ENCODE measurements around the gene PCGF1. TPM values are rescaled to one million over a fixed set of nuclear protein-coding genes. Genes with fewer than 3 reads are reported as not detected.
A peak's percentile ranks its signal among the peaks of the same experiment; 100 is the strongest.

PCGF1 gene
- total and polyA plus RNA-seq, 2 of the 13 experiments (the other 11 are each of a cell fraction or from before 2014, with no cell fraction given): 20.4 to 22.6 TPM

GRCh38 chr2:74550231-74550630 lies 42.7 kb upstream of the PCGF1 start (continued):
- TF ChIP-seq TBL1XR1 (IDR thresholded peaks at IDR 0.05; ENCODE audit: borderline replicate concordance, low read length, partially characterized antibody): no peak
- no peak for TF ChIP-seq TBP (CRISPR knock-in tag; IDR thresholded peaks at IDR 0.05)
- no peak for TF ChIP-seq KDM2A (CRISPR knock-in tag; IDR thresholded peaks at IDR 0.05; ENCODE audit: borderline replicate concordance, low read depth)
- no peak for TF ChIP-seq POLR2G (IDR thresholded peaks at IDR 0.05; ENCODE audit: low read depth, low read length)
- no peak for TF ChIP-seq PCBP1 (IDR thresholded peaks at IDR 0.05; ENCODE audit: borderline replicate concordance, low read depth, low read length)
- TF ChIP-seq SIN3A (IDR thresholded peaks at IDR 0.05; ENCODE audit: borderline replicate concordance, low read depth, low read length): no peak

DNA sequence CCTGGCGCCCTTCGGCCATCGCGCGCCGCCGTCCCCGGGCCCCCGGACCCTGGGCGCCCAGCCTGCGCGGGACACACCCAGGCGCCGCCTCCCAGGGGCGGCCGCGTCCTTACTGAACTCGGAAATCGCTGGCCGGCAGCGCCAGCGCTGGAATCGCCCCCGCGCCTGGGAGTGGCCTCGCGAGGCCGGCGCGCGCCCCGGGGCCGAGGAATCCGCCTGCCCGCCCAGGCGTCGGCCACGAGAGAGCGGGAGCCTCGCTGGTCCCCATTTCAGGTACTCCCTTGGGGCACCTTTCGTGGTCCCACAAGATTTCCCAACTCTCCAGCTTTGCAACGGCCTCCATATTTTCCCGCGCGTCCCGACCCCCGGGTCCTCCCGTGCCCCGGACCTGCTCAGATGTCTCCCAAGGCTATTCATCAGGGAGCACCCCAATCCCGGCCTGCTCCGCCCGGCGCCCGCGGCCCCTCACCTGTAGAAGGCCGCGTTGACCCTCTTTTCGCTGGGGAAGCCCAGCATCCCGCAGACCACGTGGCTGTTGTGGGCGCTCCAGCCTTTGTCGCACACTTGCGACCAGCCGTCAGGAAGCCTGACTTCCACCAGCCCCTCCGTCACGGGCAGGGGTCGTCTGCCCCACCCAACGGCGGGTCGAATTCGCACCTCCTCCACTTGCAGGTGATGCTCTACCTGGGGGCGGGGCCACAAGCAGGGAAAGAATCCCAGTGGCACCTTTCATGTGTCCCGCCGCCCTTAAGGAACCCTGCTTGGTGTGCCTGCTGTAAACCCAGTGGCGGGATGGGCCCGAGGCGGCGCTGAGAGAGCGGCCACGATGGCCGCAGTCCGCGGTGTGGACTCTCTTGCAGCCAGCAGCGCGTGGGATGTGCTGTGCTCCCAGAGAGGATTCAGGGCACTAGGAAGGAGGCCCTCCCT lies 41.7 kb upstream of the PCGF1 start:
- DNase-seq (ENCODE audit: low spot score): peak; percentile 50
- Histone ChIP-seq H3K4me2 (ENCODE audit: low read depth, low read length) (peak overlapping the region; percentile 74), H3K4me3 (replicated peaks in 1 of 3; ENCODE audit: insufficient read depth in 1 of 3, low read depth in 2 of 3, low read length in 3 of 3) (peak overlapping the region; percentile 33 to 73 (median 56)), H4K20me1 (ENCODE audit: insufficient read depth, low read length) (no peaks in the 10 kb centered on the region), H3K9ac (ENCODE audit: insufficient read depth, low read depth, low read length) (peak overlapping the region; percentile 51), H3K27ac (ENCODE audit: extremely low read length, insufficient read depth, low read length) (no peak overlapping the region), H3K4me1 (ENCODE audit: insufficient read depth, low read length) (peaks cover 53% of the 10 kb centered on the region), H3K27me3 (ENCODE audit: control insufficient read depth in 1 of 2, insufficient read depth in 2 of 2, low read length in 2 of 2) (peaks cover 0 to 27% of the 10 kb centered on the region in 2 experiments; a peak in 2 of 5 replicates), H3K9me3 (ENCODE audit: low read length) (no peaks in the 10 kb centered on the region), H2AFZ (ENCODE audit: low read length) (no peak overlapping the region), H3K36me3 (replicated peaks in 1 of 2; ENCODE audit: control insufficient read depth in 1 of 2, insufficient read depth in 2 of 2, low read length in 2 of 2) (no peaks in the 10 kb centered on the region), H3K79me2 (ENCODE audit: insufficient read depth, low read length) (no peaks in the 10 kb centered on the region)
- ChIA-PET CTCF (ENCODE audit: low intra/inter-chr PET ratio, low total read pairs) (no interaction called here), POLR2A (interaction anchor here (1.1 kb wide), 1 partner anchor 25 kb away, joined by 3 read pairs; no protein-coding TSS in a partner anchor)
- FAIRE-seq: no peak
- in situ Hi-C loops (cut with HindIII; ENCODE audit: extremely low pct_ligation_motif_present, low pct_unique_long_range_greater_than_20kb) (no loop called here), intact Hi-C loops (cut with micrococcal nuclease; ENCODE audit: unreplicated experiment) (no loop called here)
- BruUV-seq (replicated peaks): no TSS peak
- ATAC-seq: peak; percentile 77
- 45% methylated on average over 42 of the region's 85 CpGs for WGBS (ENCODE audit: low lambda C conversion rate)
- TF ChIP-seq MEIS2 (CRISPR knock-in tag; IDR thresholded peaks at IDR 0.05) (0 out of 2 replicates have a peak, but pooled peaks have one; percentile 53), MAX (IDR thresholded peaks at IDR 0.05) (peak; percentile 66; the same call in 1 of the 2 replicates), ISX (CRISPR knock-in tag; conservative IDR thresholded peaks at IDR 0.05) (no peak), RNF2 (conservative IDR thresholded peaks at IDR 0.05; ENCODE audit: low read depth) (0 out of 2 replicates have a peak, but pooled peaks have one; percentile 35), ZNF543 (CRISPR knock-in tag; IDR thresholded peaks at IDR 0.05) (peak; percentile 41; the same call in 1 of the 2 replicates), SRY (CRISPR knock-in tag; IDR thresholded peaks at IDR 0.05) (no peak), ZNF546 (CRISPR knock-in tag; conservative IDR thresholded peaks at IDR 0.05) (peak; percentile 34; the same call in 1 of the 2 replicates), ZNF296 (CRISPR knock-in tag; conservative IDR thresholded peaks at IDR 0.05) (0 out of 2 replicates have a peak, but pooled peaks have one; percentile 30)
- TF ChIP-seq, protein P1, sequence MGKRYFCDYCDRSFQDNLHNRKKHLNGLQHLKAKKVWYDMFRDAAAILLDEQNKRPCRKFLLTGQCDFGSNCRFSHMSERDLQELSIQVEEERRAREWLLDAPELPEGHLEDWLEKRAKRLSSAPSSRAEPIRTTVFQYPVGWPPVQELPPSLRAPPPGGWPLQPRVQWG (CRISPR knock-in tag; IDR thresholded peaks at IDR 0.05; ENCODE audit: borderline replicate concordance, low read depth): no peak
- TF ChIP-seq, protein P2, sequence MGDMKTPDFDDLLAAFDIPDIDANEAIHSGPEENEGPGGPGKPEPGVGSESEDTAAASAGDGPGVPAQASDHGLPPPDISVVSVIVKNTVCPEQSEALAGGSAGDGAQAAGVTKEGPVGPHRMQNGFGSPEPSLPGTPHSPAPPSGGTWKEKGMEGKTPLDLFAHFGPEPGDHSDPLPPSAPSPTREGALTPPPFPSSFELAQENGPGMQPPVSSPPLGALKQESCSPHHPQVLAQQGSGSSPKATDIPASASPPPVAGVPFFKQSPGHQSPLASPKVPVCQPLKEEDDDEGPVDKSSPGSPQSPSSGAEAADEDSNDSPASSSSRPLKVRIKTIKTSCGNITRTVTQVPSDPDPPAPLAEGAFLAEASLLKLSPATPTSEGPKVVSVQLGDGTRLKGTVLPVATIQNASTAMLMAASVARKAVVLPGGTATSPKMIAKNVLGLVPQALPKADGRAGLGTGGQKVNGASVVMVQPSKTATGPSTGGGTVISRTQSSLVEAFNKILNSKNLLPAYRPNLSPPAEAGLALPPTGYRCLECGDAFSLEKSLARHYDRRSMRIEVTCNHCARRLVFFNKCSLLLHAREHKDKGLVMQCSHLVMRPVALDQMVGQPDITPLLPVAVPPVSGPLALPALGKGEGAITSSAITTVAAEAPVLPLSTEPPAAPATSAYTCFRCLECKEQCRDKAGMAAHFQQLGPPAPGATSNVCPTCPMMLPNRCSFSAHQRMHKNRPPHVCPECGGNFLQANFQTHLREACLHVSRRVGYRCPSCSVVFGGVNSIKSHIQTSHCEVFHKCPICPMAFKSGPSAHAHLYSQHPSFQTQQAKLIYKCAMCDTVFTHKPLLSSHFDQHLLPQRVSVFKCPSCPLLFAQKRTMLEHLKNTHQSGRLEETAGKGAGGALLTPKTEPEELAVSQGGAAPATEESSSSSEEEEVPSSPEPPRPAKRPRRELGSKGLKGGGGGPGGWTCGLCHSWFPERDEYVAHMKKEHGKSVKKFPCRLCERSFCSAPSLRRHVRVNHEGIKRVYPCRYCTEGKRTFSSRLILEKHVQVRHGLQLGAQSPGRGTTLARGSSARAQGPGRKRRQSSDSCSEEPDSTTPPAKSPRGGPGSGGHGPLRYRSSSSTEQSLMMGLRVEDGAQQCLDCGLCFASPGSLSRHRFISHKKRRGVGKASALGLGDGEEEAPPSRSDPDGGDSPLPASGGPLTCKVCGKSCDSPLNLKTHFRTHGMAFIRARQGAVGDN (CRISPR knock-in tag; IDR thresholded peaks at IDR 0.05): peak; percentile 90
